H1 (cell line): ENCODE data around the gene NLRP3. TPM values are rescaled to one million over a fixed set of nuclear protein-coding genes. Genes with fewer than 3 reads are reported as not detected.

Experiments
- CTCF ChIA-PET: fragments of 300-600 bp; sonication (Branson Sonifier 250); formaldehyde crosslinking; loops from one replicate; lab custom pipeline; 2021; ENCODE audit not compliant: partially characterized antibody; lab: Charles Lee
- POLR2A ChIA-PET: fragments of 300-600 bp; sonication (Branson Sonifier 250); formaldehyde crosslinking; loops from one replicate; lab custom pipeline; 2021; ENCODE audit warnings: inconsistent platforms; ENCODE audit not compliant: partially characterized antibody; lab: Charles Lee
- DNase-seq, 2 experiments: peaks; one replicate each; pipeline versions ENCODE4 v3.0.0 to v3.0.0-alpha.2; 2010 to 2022; ENCODE audit warnings: low spot score in 2 of 2, low read depth in 1 of 2, mixed read lengths in 1 of 2
- FAIRE-seq: peaks from 2 replicates; lab custom pipeline; 2011; peaks lifted over from hg19 to GRCh38; lab: Jason Lieb, UNC
- H2AFZ ChIP-seq: 2 replicates; pipeline ENCODE4 v1.8.1; 2012; ENCODE audit warnings: low read length, inconsistent platforms
- H2AK5ac ChIP-seq: 2 replicates; pipeline ENCODE4 v1.6.1; 2013; ENCODE audit warnings: low read depth, low read length
- H2BK120ac ChIP-seq: replicated peaks from 2 replicates; pipeline ENCODE3; 2013; ENCODE audit warnings: low read depth, low read length, inconsistent platforms
- H2BK12ac ChIP-seq: 2 replicates; pipeline ENCODE4 v1.6.1; 2013; ENCODE audit warnings: low read depth, low read length
- H2BK15ac ChIP-seq: 2 replicates; pipeline ENCODE4 v1.6.1; 2013; ENCODE audit warnings: low read length
- H2BK20ac ChIP-seq: 2 replicates; pipeline ENCODE4 v1.6.1; 2013; ENCODE audit warnings: low read length
- H2BK5ac ChIP-seq: 2 replicates; pipeline ENCODE4 v1.6.1; 2013; ENCODE audit warnings: low read depth, low read length
- H3K14ac ChIP-seq: 2 replicates; pipeline ENCODE4 v1.6.1; 2013; ENCODE audit warnings: inconsistent platforms; ENCODE audit not compliant: insufficient read length
- H3K18ac ChIP-seq: 2 replicates; pipeline ENCODE4 v1.6.1; 2013; ENCODE audit warnings: low read length; ENCODE audit errors: extremely low read depth
- H3K23ac ChIP-seq: 2 replicates; pipeline ENCODE4 v1.6.1; 2013; ENCODE audit warnings: inconsistent platforms; ENCODE audit not compliant: insufficient read length
- H3K23me2 ChIP-seq: 2 replicates; pipeline ENCODE4 v1.6.1; 2013; ENCODE audit warnings: low read depth, low read length
- H3K27ac ChIP-seq: 2 replicates; pipeline ENCODE4 v1.6.1; 2011; ENCODE audit warnings: low read depth, low read length, inconsistent platforms
- H3K27me3 ChIP-seq, 4 experiments: replicated peaks in 1 of 4; 1 replicate in 1 of 4; 2 replicates in 3 of 4; pipeline versions ENCODE4 v1.6.1 to v1.8.1; 2011 to 2013; ENCODE audit warnings: low read length in 3 of 4, mild to moderate bottlenecking in 3 of 4, inconsistent platforms in 2 of 4, mixed read lengths in 2 of 4, moderate library complexity in 1 of 4; ENCODE audit not compliant: control insufficient read depth in 3 of 4, insufficient read depth in 3 of 4; ENCODE audit errors: extremely low read depth in 1 of 4
- H3K36me3 ChIP-seq, 4 experiments: 2 replicates each; pipeline versions ENCODE4 v1.6.1 to v1.8.1; 2011 to 2013; ENCODE audit warnings: mild to moderate bottlenecking in 4 of 4, low read length in 3 of 4, moderate library complexity in 2 of 4, control low read depth in 1 of 4, inconsistent platforms in 1 of 4; ENCODE audit not compliant: insufficient read depth in 4 of 4, control insufficient read depth in 2 of 4
- H3K4ac ChIP-seq: replicated peaks from 2 replicates; pipeline ENCODE3; 2013; ENCODE audit warnings: low read length, low read depth, mixed read lengths, inconsistent platforms; ENCODE audit not compliant: insufficient read length
- H3K4me1 ChIP-seq, 4 experiments: replicated peaks in 1 of 4; 1 replicate in 1 of 4; 2 replicates in 3 of 4; pipeline versions ENCODE4 v1.6.1 to v1.8.1; 2011 to 2013; ENCODE audit warnings: low read length in 3 of 4, inconsistent platforms in 2 of 4, mixed read lengths in 1 of 4; ENCODE audit not compliant: insufficient read depth in 4 of 4, control insufficient read depth in 3 of 4
- H3K4me2 ChIP-seq, 2 experiments: 2 replicates each; pipeline versions ENCODE4 v1.6.1 to v1.8.1; 2011 to 2013; ENCODE audit warnings: low read depth in 2 of 2, low read length in 2 of 2, control low read depth in 1 of 2, inconsistent platforms in 1 of 2, mild to moderate bottlenecking in 1 of 2; ENCODE audit not compliant: insufficient read depth in 1 of 2
- H3K4me3 ChIP-seq, 4 experiments: fragments of 200-600, 300-600 bp in 1 of 4; sonication (generic), shearing (Covaris generic), sonication (Bioruptor Twin) in 1 of 4; 2 replicates each; pipeline versions ENCODE4 v1.5.1 to v1.8.1; 2011 to 2016; ENCODE audit warnings: low read length in 4 of 4, low read depth in 3 of 4, control low read depth in 2 of 4, inconsistent platforms in 2 of 4, mild to moderate bottlenecking in 2 of 4, mixed read lengths in 1 of 4, moderate library complexity in 1 of 4; ENCODE audit not compliant: insufficient read depth in 2 of 4; ENCODE audit errors: extremely low read depth in 1 of 4
- H3K56ac ChIP-seq: replicated peaks from 2 replicates; pipeline ENCODE3; 2013; ENCODE audit warnings: low read depth, mild to moderate bottlenecking, mixed read lengths, low read length, inconsistent platforms; ENCODE audit not compliant: insufficient read length
- H3K79me1 ChIP-seq: 2 replicates; pipeline ENCODE4 v1.6.1; 2013; ENCODE audit warnings: low read depth, low read length, control low read depth
- H3K79me2 ChIP-seq, 2 experiments: 2 replicates each; pipeline versions ENCODE4 v1.6.1 to v1.8.1; 2012 to 2013; ENCODE audit warnings: low read length in 2 of 2, mild to moderate bottlenecking in 2 of 2, inconsistent platforms in 1 of 2; ENCODE audit not compliant: insufficient read depth in 2 of 2, control insufficient read depth in 1 of 2
- H3K9ac ChIP-seq, 4 experiments: replicated peaks in 1 of 4; 1 replicate in 1 of 4; 2 replicates in 3 of 4; pipeline versions ENCODE4 v1.6.1 to v1.8.1; 2011 to 2013; ENCODE audit warnings: low read depth in 3 of 4, low read length in 3 of 4, control low read depth in 2 of 4, mild to moderate bottlenecking in 2 of 4, moderate library complexity in 2 of 4, inconsistent platforms in 1 of 4; ENCODE audit errors: extremely low read depth in 1 of 4
- H3K9me3 ChIP-seq, 2 experiments: 2 replicates each; pipeline versions ENCODE4 v1.6.1 to v1.8.1; 2012 to 2013; ENCODE audit warnings: mild to moderate bottlenecking in 2 of 2, moderate library complexity in 2 of 2, control low read depth in 1 of 2, inconsistent platforms in 1 of 2, low read depth in 1 of 2, low read length in 1 of 2, mixed read lengths in 1 of 2; ENCODE audit not compliant: insufficient read depth in 2 of 2
- H4K20me1 ChIP-seq, 2 experiments: replicated peaks in 1 of 2; 2 replicates each; pipeline versions ENCODE3 to v1.8.1; 2011 to 2013; ENCODE audit warnings: inconsistent platforms in 2 of 2, low read length in 2 of 2, mild to moderate bottlenecking in 1 of 2; ENCODE audit not compliant: insufficient read depth in 2 of 2, control insufficient read depth in 1 of 2
- H4K5ac ChIP-seq: 2 replicates; pipeline ENCODE4 v1.6.1; 2013; ENCODE audit warnings: low read length, low read depth, mixed read lengths, inconsistent platforms; ENCODE audit not compliant: insufficient read length
- H4K8ac ChIP-seq: 2 replicates; pipeline ENCODE4 v1.8.0; 2013; ENCODE audit warnings: mild to moderate bottlenecking, moderate library complexity, low read length, inconsistent platforms; ENCODE audit not compliant: insufficient read depth; ENCODE audit errors: extremely low read depth
- H4K91ac ChIP-seq: replicated peaks from 2 replicates; pipeline ENCODE3; 2013; ENCODE audit warnings: low read length, mixed read lengths, inconsistent platforms; ENCODE audit not compliant: insufficient read length
- HDAC2 ChIP-seq, 2 experiments: fragments of 300-600 bp in 1 of 2; sonication (generic) in 1 of 2; IDR thresholded peaks; 2 replicates each; pipeline ENCODE4 v1.6.1; 2011 to 2012; ENCODE audit warnings: low read depth in 2 of 2, low read length in 2 of 2, mild to moderate bottlenecking in 2 of 2, moderate library complexity in 2 of 2, borderline replicate concordance in 1 of 2, inconsistent platforms in 1 of 2
- WGBS, 2 experiments: shearing (Covaris generic) in 1 of 2; methylation state at CpG; one replicate each; pipeline versions ENCODE4 v1.1.6 to v1.1.7; 2013 to 2015; ENCODE audit warnings: low lambda C conversion rate in 2 of 2, mixed read lengths in 2 of 2, inconsistent platforms in 1 of 2, low coverage in 1 of 2, missing lambda C conversion rate in 1 of 2; ENCODE audit not compliant: insufficient replicate concordance in 2 of 2, insufficient coverage in 1 of 2, insufficient read length in 1 of 2; ENCODE audit errors: extremely low coverage in 1 of 2, missing lambda C conversion rate in 1 of 2; 5-methylcytosine and 5-hydroxymethylcytosine counted together
- polyA plus RNA-seq, 7 experiments: library from polyadenylated mRNA; depleted of rRNA in 3 of 7; stranded (reverse) in 5 of 7; unstranded in 2 of 7; fragments of >200 nt in 5 of 7; fragments of 200-250 nt in 2 of 7; gene quantifications; 1 replicate in 5 of 7; 2 replicates in 1 of 7; 4 replicates in 1 of 7; pipeline versions ENCODE4 v1.2.1 to v1.2.3, GENCODE V29; 2011 to 2013; ENCODE audit warnings: missing spikeins in 2 of 7, mixed read lengths in 2 of 7
- total RNA-seq: library from RNA; stranded (reverse); fragmentation: NEBNext Ultra II Directional; extraction: Animal tissue kit (Norgen Biotek cat#: 25700); gene quantifications from 2 replicates; pipeline ENCODE4 v1.2.1, GENCODE V29; 2021

Gene NLRP3
- total and polyA plus RNA-seq, 2 of the 8 experiments (the other 6 are each of a cell fraction or from before 2014, with no cell fraction given) = 0.05 to 0.19 TPM

GRCh38 chr1:247378334-247379073 lies 37.5 kb upstream of the NLRP3 start:
- no peak overlapping the region; a peak in 1 of 7 replicates for H3K9ac ChIP-seq
- peaks cover 3 to 4% of the 10 kb centered on the region in 2 experiments for H3K9me3 ChIP-seq
- H3K23me2 ChIP-seq = no peaks in the 10 kb centered on the region; the same call in 1 of the 2 replicates
- peak overlapping the region; percentile 49 for H2BK20ac ChIP-seq
- 90% methylated on average over 20 of the region's 20 CpGs; no CpG with 5 or more reads in 1 of the 2 experiments for WGBS, 2 experiments
- CTCF ChIA-PET = interaction anchor here (3.0 kb wide), 1 partner anchor 10 kb away, joined by 33 read pairs; no protein-coding TSS in a partner anchor
- no peak overlapping the region for H3K14ac ChIP-seq
- H3K79me1 ChIP-seq = no peaks in the 10 kb centered on the region
- peaks cover 13 to 32% (median 20%) of the 10 kb centered on the region in 4 experiments; a peak in 6 of 7 replicates for H3K4me1 ChIP-seq
- peak overlapping the region; percentile 95; the same call in 1 of the 2 replicates for H2BK5ac ChIP-seq
- FAIRE-seq (no peak), DNase-seq (no peak)
- peak overlapping the region; percentile 94 for H4K91ac ChIP-seq
- H3K79me2 ChIP-seq = no peaks in the 10 kb centered on the region
- peak overlapping the region; percentile 97 for H3K4ac ChIP-seq
- H2BK15ac ChIP-seq = peak overlapping the region; percentile 66
- no peak overlapping the region for H4K5ac ChIP-seq
- no peak overlapping the region for H3K27ac ChIP-seq
- no peak for TF ChIP-seq HDAC2 (IDR thresholded peaks at IDR 0.05; ENCODE audit: borderline replicate concordance in 1 of 2, low read depth in 2 of 2, low read length in 2 of 2)
- H3K27me3 ChIP-seq = no peaks in the 10 kb centered on the region
- H2BK12ac ChIP-seq = peak overlapping the region; percentile 99
- H3K18ac ChIP-seq = peak overlapping the region; percentile 96
- no peak overlapping the region for H3K4me3 ChIP-seq
- H3K23ac ChIP-seq = no peak overlapping the region
- no peaks in the 10 kb centered on the region for H3K36me3 ChIP-seq
- H3K56ac ChIP-seq = no peak overlapping the region
- no peaks in the 10 kb centered on the region for H4K20me1 ChIP-seq
- peak overlapping the region; percentile 83 for H2BK120ac ChIP-seq
- H2AFZ ChIP-seq = no peak overlapping the region
- H4K8ac ChIP-seq = no peak overlapping the region
- POLR2A ChIA-PET = interaction anchor here (0.7 to 1.0 kb wide), 4 partner anchors 8 to 46 kb away, joined by 3 read pairs; no protein-coding TSS in a partner anchor
- H2AK5ac ChIP-seq = peak overlapping the region; percentile 58
- H3K4me2 ChIP-seq = no peak overlapping the region; a peak in 1 of 4 replicates
